ENCODE measurements around the gene RAB3IL1. TPM values are rescaled to one million over a fixed set of nuclear protein-coding genes. Genes with fewer than 3 reads are reported as not detected.

RAB3IL1 gene
- total RNA-seq, 4 donors from 2014 or later, result 14.0 to 31.5 (median 14.2) TPM

DNA sequence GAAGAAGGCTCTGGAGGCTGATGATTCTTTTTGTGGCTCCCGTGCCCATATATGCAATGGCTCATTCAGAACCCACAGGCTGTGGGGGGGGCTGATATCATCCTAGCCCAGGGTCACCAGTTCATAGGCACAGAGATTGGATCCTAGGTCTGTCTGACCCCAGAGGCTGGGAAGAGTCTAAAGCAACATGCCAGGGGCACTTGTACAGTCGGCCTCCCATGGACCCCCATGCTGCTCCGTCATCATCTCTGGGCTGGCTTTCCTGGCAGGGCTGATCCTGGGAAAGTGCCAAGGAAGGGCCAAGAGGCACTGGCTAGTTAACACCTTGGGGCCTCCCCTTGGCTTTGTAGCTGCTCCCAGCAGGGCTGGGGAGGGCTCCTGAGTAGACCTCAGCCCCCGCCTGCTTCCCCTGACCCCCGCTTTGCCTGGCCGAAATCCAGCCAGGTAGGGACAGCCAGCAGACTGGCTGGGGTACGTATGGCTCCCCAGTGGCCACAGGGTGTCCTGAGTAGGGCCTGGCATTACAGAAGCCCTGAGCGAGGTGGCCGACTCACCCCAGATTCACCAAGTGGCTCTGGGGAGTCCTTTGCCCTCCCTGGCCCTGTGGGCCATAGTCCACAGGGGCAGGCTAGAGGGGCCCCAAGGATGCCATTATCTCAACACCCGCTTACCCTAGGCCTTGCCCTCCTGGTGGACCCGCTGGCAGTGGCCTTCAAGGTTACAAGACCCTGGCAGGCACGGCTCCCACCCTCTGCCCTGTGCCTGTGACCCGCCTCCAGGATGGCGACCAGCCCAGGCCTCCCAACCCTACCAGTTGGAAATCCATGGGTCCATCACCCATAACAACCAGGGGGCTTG is 48.6 kb downstream of the RAB3IL1 start:
- TF ChIP-seq, protein P1, sequence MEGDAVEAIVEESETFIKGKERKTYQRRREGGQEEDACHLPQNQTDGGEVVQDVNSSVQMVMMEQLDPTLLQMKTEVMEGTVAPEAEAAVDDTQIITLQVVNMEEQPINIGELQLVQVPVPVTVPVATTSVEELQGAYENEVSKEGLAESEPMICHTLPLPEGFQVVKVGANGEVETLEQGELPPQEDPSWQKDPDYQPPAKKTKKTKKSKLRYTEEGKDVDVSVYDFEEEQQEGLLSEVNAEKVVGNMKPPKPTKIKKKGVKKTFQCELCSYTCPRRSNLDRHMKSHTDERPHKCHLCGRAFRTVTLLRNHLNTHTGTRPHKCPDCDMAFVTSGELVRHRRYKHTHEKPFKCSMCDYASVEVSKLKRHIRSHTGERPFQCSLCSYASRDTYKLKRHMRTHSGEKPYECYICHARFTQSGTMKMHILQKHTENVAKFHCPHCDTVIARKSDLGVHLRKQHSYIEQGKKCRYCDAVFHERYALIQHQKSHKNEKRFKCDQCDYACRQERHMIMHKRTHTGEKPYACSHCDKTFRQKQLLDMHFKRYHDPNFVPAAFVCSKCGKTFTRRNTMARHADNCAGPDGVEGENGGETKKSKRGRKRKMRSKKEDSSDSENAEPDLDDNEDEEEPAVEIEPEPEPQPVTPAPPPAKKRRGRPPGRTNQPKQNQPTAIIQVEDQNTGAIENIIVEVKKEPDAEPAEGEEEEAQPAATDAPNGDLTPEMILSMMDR (IDR thresholded peaks at IDR 0.05), result no peak
- TF ChIP-seq POLR2AphosphoS5 (IDR thresholded peaks at IDR 0.05), result no peak
- Histone ChIP-seq H3K4me1 (peaks cover 10 to 21% (median 15%) of the 10 kb centered on the region in 4 donors), H3K27me3 (no peaks in the 10 kb centered on the region), H3K36me3 (peaks cover under 1 to 51% (median 12%) of the 10 kb centered on the region in 4 donors), H3K27ac (replicated peaks in 1 of 4) (no peak overlapping the region), H3K9me3 (no peaks in the 10 kb centered on the region), H3K4me3 (no peak overlapping the region)
- WGBS, result 90% methylated on average over 5 of the region's 14 CpGs
- no peak for DNase-seq (ENCODE audit: extremely low spot score)
- intact Hi-C loops (cut with DNase I), result no loop called here

DNA sequence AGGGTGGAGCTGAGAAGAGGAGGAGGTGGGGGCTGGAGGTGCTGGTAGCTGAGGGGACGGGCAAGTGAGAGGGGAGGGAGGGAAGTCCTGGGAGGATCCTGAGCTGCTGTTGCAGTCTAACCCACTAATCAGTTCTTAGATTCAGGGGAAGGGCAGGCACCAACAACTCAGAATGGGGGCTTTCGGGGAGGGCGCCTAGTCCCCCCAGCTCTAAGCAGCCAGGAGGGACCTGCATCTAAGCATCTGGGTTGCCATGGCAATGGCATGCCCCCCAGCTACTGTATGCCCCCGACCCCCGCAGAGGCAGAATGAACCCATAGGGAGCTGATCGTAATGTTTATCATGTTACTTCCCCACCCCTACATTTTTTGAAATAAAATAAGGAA is 50.4 kb downstream of the RAB3IL1 start:
- WGBS, result 80% methylated on average over 6 of the region's 6 CpGs
- Histone ChIP-seq H3K36me3 (peaks cover 0 to 55% (median 18%) of the 10 kb centered on the region in 4 donors), H3K4me1 (peaks cover 10 to 21% (median 13%) of the 10 kb centered on the region in 4 donors), H3K9me3 (no peaks in the 10 kb centered on the region), H3K4me3 (no peak overlapping the region), H3K27ac (replicated peaks in 1 of 4) (no peak overlapping the region), H3K27me3 (no peaks in the 10 kb centered on the region)
- no peak for DNase-seq (ENCODE audit: extremely low spot score)
- TF ChIP-seq POLR2A (IDR thresholded peaks at IDR 0.05; ENCODE audit: low read depth) (no peak), POLR2AphosphoS5 (IDR thresholded peaks at IDR 0.05) (no peak), EP300 (IDR thresholded peaks at IDR 0.05) (no peak)
- TF ChIP-seq, protein P1 (IDR thresholded peaks at IDR 0.05), result no peak
- intact Hi-C loops (cut with DNase I), result no loop called here

DNA sequence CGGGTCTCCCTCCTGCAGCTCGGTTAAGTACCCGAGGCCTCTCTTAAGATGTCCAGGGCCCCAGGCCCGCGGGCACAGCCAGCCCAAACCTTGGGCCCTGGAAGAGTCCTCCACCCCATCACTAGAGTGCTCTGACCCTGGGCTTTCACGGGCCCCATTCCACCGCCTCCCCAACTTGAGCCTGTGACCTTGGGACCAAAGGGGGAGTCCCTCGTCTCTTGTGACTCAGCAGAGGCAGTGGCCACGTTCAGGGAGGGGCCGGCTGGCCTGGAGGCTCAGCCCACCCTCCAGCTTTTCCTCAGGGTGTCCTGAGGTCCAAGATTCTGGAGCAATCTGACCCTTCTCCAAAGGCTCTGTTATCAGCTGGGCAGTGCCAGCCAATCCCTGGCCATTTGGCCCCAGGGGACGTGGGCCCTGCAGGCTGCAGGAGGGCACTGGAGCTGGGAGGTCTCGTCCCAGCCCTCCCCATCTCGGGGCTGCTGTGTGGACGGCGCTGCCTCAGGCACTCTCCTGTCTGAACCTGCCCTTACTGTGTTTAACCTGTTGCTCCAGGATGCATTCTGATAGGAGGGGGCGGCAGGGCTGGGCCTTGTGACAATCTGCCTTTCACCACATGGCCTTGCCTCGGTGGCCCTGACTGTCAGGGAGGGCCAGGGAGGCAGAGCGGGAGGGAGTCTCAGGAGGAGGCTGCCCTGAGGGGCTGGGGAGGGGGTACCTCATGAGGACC is 51.0 kb downstream of the RAB3IL1 start:
- 75% methylated on average over 15 of the region's 18 CpGs for whole genome bisulfite sequencing
- H3K27ac ChIP-seq (replicated peaks in 1 of 4), result no peak overlapping the region
- H3K4me1 ChIP-seq, result peaks cover 6 to 17% (median 9%) of the 10 kb centered on the region in 4 donors
- DNase-seq (ENCODE audit: extremely low spot score), result no peak
- no peaks in the 10 kb centered on the region for H3K27me3 ChIP-seq
- intact Hi-C loops (cut with DNase I), result no loop called here
- H3K9me3 ChIP-seq, result no peaks in the 10 kb centered on the region
- H3K36me3 ChIP-seq, result peaks cover 0 to 61% (median 20%) of the 10 kb centered on the region in 4 donors
- no peak for TF ChIP-seq POLR2AphosphoS5 (IDR thresholded peaks at IDR 0.05)
- TF ChIP-seq, protein P1 (IDR thresholded peaks at IDR 0.05), result no peak
- TF ChIP-seq POLR2A (IDR thresholded peaks at IDR 0.05; ENCODE audit: low read depth), result no peak
- TF ChIP-seq EP300 (IDR thresholded peaks at IDR 0.05), result no peak
- no peak overlapping the region for H3K4me3 ChIP-seq

DNA sequence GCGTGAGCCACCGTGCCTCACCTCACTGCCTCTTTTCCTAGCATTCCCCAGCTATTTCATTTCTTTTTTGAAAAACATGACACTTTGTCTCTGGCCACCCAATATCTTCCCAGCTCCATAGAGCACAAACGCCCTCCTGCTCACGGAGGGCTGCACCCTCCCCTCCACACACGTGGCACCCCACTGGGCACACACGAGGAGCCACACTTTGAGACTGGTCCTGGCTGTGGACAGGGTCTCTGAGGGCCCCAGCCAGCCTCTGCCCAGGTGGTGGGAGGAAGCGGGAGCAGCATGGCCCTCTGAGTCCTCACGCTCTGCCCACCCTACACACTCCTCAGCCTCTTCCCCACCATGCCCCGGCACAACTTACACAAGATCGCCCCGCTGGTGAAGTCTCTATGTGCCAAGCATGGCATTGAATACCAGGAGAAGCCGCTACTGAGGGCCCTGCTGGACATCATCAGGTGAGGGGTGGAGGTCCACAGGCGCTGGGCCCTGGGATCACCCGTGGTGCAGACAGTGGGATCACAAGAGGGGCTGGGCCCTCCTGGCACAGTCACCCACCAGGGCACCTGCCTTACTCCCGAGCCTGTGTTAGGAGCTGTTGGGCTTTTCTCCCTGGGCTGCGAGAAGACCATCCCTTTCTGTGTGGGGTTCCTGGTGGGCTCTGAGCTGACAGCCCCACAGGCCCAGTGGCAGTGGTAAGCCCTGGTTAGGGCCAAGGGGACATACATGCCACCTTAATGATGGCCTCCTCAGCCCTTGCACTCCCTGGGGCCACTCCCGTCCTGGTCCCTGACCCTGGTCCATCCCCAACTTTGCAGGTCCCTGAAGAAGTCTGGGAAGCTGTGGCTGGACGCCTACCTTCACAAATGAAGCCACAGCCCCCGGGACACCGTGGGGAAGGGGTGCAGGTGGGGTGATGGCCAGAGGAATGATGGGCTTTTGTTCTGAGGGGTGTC is 52.3 kb downstream of the RAB3IL1 start:
- intact Hi-C loops (cut with DNase I), result no loop called here
- H3K4me1 ChIP-seq, result peaks cover 0 to 12% (median 6%) of the 10 kb centered on the region in 4 donors
- no peaks in the 10 kb centered on the region for H3K27me3 ChIP-seq
- H3K27ac ChIP-seq (replicated peaks in 1 of 4), result no peak overlapping the region
- WGBS, result 86% methylated on average over 12 of the region's 20 CpGs
- H3K36me3 ChIP-seq, result peaks cover 0 to 70% (median 20%) of the 10 kb centered on the region in 4 donors
- TF ChIP-seq, protein P1 (IDR thresholded peaks at IDR 0.05), result no peak
- TF ChIP-seq POLR2AphosphoS5 (IDR thresholded peaks at IDR 0.05), result no peak
- no peak for TF ChIP-seq POLR2A (IDR thresholded peaks at IDR 0.05; ENCODE audit: low read depth)
- no peak for TF ChIP-seq EP300 (IDR thresholded peaks at IDR 0.05)
- H3K9me3 ChIP-seq, result no peaks in the 10 kb centered on the region
- no peak overlapping the region for H3K4me3 ChIP-seq
- DNase-seq (ENCODE audit: extremely low spot score), result no peak
